HG03159 (cell line): Measurements from ENCODE around the gene MINDY1.

Source experiments
- ATAC-seq: cut with Tn5 transposase; IDR thresholded peaks from one replicate; pipeline ENCODE4 v1.9.1; 2021; ENCODE audit warnings: mild to moderate bottlenecking, moderate library complexity; ENCODE audit not compliant: unreplicated experiment

MINDY1 gene, protein sequence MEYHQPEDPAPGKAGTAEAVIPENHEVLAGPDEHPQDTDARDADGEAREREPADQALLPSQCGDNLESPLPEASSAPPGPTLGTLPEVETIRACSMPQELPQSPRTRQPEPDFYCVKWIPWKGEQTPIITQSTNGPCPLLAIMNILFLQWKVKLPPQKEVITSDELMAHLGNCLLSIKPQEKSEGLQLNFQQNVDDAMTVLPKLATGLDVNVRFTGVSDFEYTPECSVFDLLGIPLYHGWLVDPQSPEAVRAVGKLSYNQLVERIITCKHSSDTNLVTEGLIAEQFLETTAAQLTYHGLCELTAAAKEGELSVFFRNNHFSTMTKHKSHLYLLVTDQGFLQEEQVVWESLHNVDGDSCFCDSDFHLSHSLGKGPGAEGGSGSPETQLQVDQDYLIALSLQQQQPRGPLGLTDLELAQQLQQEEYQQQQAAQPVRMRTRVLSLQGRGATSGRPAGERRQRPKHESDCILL

DNA sequence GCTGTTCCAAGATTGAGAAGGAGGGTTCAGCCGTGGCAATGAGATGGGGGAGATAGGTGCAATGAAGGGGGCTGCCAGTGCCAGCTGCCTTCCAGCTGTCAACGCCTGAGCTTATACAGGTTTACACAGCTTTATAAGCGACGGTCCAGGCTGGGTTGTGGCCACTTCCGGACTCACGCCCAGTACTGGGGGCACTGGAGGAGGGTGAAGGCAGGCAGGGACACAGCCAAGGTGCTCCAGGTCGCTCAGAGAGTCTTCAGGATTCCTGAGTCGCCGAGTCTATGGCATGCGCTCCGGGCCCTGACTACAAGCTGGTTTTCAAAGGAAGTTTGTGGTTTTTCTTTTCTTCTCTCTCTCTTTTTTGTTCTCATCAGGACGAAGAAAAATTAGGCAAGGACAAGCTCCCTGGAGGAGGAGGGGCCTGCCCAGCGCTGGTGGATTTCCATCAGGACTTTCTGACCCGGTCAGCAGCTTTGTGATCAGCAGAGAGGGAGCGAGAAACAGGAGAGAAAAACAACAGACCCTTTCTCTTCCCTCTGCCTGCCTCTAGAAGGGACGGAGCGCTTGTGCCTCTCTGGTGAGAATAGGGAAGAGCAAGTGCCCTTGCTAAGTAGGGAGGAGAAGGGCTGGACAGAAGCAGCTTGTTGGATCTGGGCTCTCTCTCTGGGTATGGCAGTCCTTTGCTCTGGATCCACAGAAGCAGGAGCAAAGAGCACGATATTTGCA, at the start of gene MINDY1:
MINDY1 (minus strand) TSS at position 576 of the 726 bp plus-strand sequence. CDS start 4,285 bp downstream, outside the sequence.
- no peak for ATAC-seq

DNA sequence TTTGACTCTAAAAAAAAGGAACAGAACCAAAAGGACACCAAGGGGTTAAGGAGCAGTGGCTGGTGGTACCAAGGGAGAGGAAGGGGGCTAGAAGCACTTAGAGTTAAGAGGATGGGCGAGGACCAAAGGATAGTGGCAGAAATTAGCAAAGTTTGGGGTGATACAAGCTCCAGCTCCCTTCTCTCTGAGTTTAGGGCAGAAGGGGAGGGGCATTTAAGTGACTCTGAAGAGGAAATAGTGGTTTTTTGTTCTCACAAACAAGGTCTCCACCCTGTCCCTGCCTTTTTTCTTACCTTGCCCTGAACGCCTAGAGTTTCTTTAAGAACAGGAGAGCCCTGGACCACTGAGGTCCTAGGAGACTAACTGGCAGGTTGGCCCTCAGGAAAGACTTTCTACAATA, 49.4 kb upstream of the MINDY1 start:
- no peak for ATAC-seq

DNA sequence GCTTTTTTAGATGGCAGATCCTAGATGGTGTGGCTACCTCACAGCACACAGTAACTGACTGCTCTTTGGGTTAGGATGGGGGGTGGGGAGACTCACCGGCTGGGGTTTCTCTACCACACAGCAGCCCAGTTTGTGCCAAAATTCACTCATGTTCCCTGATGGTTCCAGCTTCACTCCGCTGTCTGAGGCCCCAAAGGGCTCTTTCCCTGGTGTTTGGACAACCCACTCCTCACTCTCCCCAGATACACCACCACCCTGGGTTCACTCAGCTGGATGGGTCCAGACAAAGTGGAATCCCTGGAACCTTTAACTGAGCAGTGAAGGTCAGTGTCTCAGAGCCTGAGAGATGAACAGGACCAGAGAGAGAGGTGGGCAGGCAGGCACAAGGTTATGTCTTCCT, 48.9 kb upstream of the MINDY1 start:
- no peak for ATAC-seq

DNA sequence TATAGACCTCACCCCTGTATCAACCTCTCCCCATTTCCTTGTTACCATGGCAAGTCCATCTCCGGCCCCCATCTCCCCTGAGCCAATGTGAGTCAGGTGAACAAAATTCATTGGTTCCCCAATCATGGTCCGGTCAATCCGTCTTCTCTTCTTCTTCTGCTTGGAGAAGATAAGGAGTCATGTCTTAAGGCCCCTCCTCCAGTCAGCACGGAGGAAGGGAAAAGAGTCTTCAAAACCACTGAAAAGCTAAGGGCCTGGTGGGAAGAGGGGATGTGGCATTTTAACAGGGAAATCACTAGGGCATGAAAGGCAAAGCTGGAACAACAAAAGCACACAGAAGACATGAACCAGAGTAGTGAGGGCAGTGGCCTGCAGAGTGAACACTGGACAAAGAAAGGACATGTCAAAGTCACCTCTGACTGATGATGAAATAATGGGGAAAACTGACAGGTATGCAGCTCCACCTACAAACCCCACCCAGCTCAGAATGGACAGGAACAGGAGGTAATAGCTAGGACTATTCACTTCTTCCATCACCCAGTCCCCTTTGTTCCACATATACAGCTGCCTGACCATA, 48.4 kb upstream of the MINDY1 start:
- ATAC-seq: no peak

DNA sequence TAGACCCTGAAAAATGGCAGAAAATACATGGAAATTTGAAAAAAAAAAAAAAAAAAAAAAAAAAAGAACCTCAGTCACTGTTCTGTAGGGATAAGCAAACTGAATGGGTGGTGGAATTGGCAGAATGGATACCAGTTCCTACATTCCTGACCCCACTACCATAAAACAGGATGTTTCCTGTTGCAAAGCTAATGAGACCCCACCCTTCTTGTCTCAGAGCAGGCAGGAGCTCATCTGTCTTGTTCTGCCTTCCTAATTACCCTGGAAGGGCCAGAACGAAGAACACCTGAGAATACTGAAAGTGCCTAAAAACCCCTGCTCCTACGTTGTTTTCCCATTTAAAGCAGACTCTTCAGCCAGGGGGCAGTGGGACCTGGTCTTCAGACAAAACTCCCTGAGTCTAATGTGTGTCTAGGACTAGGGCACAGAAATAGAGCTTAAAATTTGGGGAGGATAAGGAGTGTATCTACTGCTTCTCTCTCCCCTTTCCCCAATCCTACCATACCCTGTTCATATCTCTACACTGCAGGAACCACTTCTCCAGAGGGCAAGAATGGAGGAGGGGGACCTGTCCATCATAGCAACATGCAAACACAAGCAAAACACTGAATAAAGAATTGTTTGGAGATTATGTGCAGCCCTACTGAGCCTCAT, 44.8 kb upstream of the MINDY1 start:
- ATAC-seq: no peak

DNA sequence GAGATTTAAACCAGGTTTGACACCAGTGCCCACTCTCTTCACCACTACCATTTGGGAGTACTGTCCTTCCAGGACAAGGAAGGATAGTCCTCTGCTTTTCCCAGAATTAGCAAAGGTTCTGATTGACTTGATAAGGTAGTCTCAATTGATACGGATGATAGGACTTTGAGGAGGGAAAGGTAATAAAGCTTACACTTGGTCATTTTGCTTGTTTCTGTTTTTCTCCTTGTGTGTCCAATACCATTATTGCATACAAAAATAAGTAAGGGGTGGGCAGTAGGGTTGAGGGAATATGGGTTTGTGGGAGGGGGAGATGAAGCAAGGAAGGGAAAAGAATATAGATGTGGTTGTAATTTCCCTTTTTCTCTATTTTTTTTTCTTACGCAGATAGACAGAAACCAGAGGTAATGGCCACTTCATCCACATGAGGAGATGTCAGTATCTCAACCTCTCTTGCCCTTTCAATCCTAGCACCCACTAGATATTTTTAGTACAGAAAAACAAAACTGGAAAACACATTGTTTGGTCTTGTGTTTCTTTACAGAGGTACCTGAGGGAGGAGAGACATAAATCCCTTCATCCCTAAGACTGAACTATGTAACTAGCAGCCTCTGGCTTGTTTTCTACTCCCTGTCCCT, 43.5 kb upstream of the MINDY1 start:
- no peak for ATAC-seq

DNA sequence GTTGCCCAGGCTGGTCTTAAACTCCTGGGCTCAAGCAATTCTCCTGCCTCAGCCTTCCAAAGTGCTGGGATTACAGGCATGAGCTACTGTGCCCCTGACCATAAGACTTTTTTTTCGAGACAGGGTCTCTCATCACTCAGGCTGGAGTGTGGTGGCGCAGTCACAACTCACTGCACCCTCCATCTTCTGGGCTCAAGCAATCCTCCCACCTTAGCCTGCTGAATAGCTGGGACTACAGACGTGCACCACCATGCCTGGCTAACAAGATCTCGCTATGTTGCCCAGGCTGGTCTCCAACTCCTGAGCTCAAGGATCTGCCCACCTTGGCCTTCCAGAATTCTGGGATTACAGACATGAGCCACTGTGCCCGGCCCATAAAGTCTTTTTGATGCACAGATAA, 42.8 kb upstream of the MINDY1 start:
- ATAC-seq: no peak

DNA sequence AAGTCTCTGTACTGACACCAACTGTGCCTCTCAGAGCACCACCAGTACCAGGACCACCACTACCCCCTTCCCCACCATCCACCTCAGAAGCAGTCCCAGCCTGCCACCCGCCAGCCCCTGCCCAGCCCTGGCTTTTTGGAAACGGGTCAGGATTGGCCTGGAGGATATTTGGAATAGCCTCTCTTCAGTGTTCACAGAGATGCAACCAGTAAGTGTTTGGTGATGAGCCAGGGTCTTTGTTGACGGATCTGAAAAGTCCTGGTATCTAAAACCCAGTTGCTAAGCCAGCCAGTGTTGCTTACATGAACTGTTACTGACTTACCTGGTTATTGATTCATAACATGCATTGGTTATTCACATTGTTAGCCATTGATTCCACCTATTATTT, 41.9 kb upstream of the MINDY1 start:
- ATAC-seq: no peak

DNA sequence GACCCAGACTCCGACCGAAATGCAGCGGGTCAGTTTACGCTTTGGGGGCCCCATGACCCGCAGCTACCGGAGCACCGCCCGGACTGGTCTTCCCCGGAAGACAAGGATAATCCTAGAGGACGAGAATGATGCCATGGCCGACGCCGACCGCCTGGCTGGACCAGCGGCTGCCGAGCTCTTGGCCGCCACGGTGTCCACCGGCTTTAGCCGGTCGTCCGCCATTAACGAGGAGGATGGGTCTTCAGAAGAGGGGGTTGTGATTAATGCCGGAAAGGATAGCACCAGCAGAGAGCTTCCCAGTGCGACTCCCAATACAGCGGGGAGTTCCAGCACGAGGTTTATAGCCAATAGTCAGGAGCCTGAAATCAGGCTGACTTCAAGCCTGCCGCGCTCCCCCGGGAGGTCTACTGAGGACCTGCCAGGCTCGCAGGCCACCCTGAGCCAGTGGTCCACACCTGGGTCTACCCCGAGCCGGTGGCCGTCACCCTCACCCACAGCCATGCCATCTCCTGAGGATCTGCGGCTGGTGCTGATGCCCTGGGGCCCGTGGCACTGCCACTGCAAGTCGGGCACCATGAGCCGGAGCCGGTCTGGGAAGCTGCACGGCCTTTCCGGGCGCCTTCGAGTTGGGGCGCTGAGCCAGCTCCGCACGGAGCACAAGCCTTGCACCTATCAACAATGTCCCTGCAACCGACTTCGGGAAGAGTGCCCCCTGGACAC, 41.4 kb upstream of the MINDY1 start:
- ATAC-seq: no peak

DNA sequence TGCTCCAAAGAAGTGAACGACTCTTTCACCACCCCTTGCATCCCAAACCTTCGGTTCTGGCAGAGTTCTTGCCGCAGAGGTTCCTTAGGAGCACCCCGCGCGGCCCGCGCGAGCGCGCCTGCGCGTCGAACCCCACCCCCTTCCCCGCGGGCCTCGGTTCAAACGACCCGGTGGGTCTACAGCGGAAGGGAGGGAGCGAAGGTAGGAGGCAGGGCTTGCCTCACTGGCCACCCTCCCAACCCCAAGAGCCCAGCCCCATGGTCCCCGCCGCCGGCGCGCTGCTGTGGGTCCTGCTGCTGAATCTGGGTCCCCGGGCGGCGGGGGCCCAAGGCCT, 40.9 kb upstream of the MINDY1 start, which contains the start of gene C1orf56:
C1orf56 (plus strand) TSS at position 161 of the 334 bp plus-strand sequence; CDS start at position 258, 97 bp downstream.
- ATAC-seq: no peak

DNA sequence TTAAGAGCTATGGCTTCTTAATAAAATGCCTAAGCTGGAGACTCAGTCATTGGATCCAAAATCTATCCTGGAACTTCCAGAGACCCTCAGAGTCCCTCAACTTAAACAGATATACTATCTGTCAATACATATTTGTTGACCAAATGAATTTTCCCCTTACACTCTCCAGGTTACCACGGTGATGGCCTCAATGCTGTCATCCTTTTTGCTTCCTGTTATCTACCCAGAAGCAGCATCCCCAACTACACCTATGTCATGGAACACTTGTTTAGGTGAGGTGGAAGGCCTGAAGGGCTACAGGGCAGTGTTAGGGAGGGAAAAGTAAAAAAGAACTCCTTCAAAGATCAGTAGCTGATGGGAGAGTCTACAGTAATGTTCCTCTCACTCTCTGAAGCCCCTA, 36.5 kb upstream of the MINDY1 start:
- no peak for ATAC-seq

DNA sequence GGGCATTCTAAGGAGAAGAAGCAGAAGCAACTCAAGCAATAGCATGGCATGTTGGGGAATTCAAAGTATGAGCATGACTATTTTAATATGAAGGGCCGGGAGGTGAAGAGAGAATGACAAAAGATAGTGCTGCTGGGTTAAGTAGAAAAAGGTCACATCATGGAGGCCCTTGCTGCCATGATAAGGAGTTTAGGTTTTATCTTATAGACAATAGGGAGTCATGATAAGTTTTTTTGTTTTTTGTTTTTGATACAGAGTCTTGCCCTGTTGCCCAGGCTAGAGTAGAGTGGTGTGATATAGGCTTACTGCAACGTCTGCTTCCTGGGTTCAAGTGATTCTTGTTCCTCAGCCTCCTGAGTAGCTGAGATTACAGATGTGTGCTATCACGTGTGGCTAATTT, 32.8 kb upstream of the MINDY1 start:
- ATAC-seq: no peak

DNA sequence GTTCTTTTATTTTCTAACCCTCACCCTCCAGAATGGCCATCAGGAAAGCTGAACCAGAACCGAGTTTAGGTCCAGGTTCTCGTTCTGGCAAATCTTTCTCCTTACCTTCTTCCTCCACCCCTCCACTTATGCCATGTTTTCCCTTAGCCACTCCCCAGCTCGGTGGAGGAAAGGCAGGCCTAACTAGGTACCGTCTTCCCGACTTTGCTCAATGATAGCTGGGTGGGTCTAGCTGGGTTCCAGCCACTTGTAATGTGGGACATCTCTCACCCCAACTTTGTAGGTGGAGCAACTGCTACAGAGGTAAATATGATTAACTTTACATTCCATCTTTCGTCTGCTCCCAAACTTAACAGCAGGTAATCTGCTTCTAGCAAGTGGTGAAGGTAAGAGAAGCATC, 30.3 kb upstream of the MINDY1 start:
- ATAC-seq: no peak

DNA sequence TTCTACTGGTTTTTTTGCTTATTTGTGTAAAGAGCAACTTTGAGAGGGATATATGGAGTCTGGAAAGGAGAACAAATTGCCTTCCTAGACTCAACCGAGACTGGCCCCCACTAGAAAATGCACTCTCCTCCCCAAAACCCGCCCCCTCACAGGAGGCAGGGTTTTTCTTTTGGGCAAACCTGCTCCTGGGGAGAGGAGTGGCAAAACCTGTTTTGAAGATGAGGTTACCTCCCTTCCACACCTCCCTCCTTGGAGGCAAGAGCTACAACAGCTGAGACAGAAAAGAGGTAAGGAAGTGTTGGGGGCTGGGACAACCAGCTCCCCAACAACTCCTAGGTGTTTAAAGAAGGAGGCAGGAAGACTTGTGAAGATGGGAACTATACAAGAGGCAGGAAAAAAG, 29.7 kb upstream of the MINDY1 start, which contains the start of gene BNIPL:
BNIPL (plus strand) TSS at position 231 of the 400 bp plus-strand sequence; CDS start at position 371, 140 bp downstream.
- ATAC-seq: no peak

DNA sequence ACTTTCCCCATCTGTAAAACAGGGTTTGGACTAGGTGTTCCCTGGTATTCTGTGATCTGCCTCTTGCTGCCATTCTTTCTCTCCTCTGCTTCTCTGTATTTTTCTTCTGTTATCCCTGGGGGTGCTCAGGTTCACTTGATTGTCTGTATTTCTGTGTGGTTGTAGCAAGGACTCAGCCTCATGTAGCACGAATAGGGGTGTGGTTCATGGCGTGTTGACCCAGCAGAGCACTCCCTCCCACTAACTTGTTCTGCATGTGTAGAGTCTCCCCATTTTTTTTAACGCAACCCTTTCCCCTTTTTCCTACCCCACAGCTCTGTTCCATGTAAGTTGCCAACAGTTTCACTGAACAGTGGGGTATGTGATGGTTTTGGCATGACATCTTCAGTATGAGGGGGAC, 28.5 kb upstream of the MINDY1 start:
- no peak for ATAC-seq

DNA sequence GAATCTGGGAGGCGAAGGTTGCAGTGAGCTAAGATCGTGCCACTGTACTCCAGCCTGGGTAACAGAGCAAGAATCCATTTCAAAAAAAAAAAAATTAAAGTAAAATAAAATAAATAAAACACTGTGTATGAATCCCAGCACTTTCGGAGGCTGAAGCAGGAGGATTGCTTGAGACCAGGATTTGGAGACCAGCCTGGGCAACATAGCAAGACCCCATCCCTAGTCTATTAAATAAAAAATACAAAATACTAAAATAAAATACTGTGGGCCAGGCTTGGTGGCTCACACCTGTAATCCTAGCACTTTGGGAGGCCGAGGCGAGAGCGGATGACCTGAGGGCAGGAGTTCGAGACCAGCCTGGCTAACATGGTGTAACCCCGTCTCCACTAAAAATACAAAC, 25.5 kb upstream of the MINDY1 start:
- ATAC-seq: no peak

DNA sequence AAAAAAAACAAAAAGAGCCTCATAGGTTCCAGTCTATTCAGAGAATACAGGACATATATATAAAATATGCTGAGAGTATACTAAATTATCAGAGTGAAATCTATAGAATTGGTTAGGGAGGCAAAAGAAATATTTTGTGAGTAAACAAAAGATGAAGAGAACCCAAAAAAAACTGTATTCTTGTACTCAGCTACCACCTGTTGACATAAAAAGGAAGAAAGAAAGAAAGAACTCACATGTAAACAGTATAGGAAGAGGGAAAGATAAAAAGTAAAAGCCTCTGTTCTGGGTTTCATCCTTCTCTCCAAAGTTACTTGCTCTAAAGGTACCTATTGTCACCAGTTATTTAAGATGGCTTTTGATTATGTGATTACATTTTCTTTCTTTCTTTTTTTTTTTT, 19.8 kb upstream of the MINDY1 start:
- ATAC-seq: no peak

DNA sequence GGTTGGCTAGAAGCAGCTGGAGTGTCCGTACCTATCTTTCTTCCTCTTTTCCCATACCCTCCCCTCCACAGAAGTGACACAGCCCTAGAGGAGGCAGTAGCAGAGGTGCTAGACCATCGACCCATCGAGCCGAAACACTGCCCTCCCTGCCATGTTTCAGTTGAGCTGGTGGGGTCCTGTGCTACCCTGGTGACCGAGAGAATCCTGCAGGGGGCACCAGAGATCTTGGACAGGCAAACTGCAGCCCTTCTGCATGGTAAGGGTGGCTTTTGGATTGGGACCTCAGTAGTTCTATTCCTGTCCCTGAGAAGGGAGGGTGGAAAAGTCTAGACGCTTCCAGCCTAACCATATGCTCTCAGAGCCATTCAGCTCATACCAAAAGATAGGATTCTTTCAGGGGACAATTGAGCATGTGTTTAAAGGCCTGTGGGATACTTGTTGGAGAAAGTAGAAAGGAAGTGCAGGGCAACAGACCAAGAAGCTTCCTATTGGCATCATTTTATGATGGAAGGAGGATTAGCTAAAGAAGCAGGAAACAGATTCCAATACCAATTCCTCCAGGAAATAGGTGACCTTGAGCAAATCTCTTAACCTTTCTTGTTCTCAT, 17.9 kb upstream of the MINDY1 start:
- no peak for ATAC-seq

DNA sequence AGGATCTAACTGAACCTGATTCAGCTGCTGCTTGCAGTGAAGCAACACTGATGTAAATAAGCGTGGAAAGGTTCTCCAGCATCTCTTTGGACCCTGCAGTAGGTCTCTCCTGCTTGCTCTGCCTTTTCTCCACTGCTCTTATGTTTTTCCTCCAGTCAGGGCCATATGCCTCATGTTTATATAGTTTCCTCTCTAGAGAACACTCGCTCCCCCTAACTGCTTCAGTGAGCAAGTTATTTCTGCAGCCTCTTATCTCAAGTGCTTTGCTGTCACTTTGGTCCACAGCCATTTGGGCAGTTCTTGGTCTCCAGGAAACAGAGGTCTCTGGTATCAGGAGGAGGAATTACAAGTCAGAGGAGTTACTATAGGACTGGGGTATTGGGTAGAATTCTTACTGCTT, 6.8 kb upstream of the MINDY1 start:
- ATAC-seq: no peak
